Measurements from ENCODE around the gene RDX.
"Not testable (repeated sequence)": the region's sequence is repeated elsewhere in the genome, so short reads cannot be mapped to it uniquely, and the experiment has no call there.

DNA sequence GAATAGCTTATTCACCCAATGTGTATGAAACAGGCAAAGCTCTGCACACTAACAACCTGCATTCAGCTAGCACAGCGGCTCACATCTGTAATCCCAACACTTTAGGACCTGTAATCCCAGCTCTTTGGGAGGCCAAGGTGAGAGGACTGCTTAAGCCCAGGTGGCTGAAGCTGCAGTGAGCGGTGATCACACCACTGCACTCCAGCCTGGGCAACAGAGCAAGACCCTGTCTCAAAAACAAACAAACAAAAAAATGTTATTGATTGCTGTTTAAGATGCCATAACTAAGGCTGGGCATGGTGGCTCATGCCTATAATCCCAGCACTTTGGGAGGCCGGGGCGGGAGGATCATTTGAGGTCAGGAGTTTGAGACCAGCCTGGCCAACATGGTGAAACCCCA is 15.8 kb downstream of the RDX start:
- TF ChIP-seq, protein P1, sequence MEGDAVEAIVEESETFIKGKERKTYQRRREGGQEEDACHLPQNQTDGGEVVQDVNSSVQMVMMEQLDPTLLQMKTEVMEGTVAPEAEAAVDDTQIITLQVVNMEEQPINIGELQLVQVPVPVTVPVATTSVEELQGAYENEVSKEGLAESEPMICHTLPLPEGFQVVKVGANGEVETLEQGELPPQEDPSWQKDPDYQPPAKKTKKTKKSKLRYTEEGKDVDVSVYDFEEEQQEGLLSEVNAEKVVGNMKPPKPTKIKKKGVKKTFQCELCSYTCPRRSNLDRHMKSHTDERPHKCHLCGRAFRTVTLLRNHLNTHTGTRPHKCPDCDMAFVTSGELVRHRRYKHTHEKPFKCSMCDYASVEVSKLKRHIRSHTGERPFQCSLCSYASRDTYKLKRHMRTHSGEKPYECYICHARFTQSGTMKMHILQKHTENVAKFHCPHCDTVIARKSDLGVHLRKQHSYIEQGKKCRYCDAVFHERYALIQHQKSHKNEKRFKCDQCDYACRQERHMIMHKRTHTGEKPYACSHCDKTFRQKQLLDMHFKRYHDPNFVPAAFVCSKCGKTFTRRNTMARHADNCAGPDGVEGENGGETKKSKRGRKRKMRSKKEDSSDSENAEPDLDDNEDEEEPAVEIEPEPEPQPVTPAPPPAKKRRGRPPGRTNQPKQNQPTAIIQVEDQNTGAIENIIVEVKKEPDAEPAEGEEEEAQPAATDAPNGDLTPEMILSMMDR (IDR thresholded peaks at IDR 0.05; ENCODE audit: low read length), result not testable (repeated sequence)
- TF ChIP-seq EZH2 (optimal IDR thresholded peaks at IDR 0.05; ENCODE audit: low read depth, low read length); EZH2phosphoT487 (IDR thresholded peaks at IDR 0.05; ENCODE audit: low read length): not testable (repeated sequence)
